GM18861 (cell line): ENCODE data around the gene CRMP1.

Source experiments
- ATAC-seq: cut with Tn5 transposase; IDR thresholded peaks from one replicate; pipeline ENCODE4 v1.9.1; 2021; ENCODE audit not compliant: unreplicated experiment

The CRMP1 gene

GRCh38 chr4:5774416-5775036 lies 118.4 kb downstream of the CRMP1 start:
- ATAC-seq: no peak

DNA sequence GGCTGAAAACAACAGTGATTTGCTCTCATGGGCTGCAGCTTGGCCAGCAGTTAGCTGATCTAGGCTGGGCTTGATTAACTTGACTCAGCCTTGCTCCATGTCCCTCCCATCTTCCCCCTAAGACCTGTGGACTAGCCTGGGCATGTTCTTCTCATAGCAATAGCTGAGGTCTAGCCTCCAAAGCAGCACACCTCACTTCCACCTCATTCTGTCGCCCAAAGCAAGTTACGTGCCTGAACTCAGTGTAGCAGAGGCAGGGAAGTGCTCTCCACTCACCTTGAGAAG lies 119.7 kb downstream of the CRMP1 start:
- ATAC-seq: no peak

DNA sequence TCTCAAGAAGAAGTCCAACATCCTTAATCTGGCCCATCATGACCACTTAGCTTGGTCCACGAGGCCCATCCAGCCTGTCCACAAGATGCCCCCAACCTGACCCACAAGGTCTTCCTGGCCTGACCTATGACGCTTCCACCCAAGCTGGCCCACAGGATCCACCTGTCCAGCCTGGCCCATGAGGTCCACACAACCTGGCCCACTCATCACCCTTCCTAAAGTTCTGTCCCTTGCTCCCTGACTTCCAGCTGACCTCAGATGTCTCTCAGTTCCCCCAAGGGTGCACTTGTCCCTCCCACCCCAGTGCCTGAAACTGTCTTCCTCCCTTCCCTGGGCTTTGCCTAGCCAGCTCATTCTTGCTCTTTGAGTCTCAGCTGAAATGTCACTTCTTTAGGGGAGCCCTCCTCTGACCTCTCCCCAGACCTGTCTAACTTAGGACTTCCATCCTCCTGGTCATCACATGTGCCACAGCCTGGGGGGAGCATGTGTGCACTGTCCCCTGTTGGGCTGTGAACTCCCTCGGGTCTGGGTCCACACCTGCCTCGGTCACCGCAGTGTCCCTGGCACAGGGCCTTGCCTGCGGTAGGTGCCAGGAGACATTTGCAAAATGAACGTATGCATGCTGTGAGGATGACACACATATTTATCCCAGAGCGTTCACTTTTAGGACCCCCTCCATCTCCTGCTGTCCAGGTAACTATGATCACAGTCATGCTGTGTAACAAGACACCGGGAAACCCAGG lies 120.2 kb downstream of the CRMP1 start:
- ATAC-seq: no peak
